HG03045 (cell line): ENCODE results near the gene PSMB9.
A peak's percentile ranks its signal among the peaks of the same experiment; 100 is the strongest.
"Not testable (repeated sequence)": the region's sequence is repeated elsewhere in the genome, so short reads cannot be mapped to it uniquely, and the experiment has no call there.

ENCODE experiments used
- ATAC-seq: cut with Tn5 transposase; IDR thresholded peaks from one replicate; pipeline ENCODE4 v1.9.1; 2021; ENCODE audit warnings: mild to moderate bottlenecking, moderate library complexity; ENCODE audit not compliant: unreplicated experiment

Gene PSMB9

DNA sequence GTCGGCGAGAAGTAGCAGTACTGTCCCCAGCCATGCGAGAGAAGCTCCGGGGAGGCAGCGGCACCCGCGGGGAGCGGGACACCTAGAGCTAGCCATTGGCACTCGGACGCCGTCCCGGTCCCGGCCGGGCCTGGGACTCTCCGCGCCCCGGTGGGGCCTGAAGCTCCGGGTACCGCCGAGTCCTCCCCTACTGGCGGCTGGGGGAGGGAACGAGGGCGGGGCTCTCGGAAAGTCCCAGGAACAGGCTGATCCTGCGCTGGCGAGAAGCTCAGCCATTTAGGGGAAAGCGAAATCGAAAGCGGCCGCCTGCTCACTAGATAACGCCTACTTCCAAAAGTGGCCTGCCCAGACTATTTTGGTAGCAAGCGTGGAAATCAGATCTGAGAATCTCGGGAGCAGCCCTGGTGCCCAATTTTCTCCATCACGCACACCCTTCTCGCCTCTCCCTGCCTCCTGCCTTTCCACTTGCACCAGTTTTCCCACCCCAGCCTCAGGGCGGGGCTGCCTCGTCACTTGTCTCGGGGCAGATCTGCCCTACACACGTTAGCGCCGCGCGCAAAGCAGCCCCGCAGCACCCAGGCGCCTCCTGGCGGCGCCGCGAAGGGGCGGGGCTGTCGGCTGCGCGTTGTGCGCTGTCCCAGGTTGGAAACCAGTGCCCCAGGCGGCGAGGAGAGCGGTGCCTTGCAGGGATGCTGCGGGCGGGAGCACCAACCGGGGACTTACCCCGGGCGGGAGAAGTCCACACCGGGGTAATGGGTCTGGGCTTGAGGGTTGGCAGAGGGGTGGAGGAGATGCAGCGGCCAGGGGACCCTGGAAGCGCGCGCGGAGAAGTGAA is at the start of gene PSMB9, which contains the start of gene TAP1:
Gene PSMB9, plus strand, starts transcription at position 652 of the 835 bp plus-strand sequence. Its CDS starts 38 bp downstream, at position 690.
Gene TAP1, minus strand, starts transcription at position 164 of the 835 bp plus-strand sequence. Its CDS starts 68 bp downstream, at position 96.
- ATAC-seq: peak; percentile 79

DNA sequence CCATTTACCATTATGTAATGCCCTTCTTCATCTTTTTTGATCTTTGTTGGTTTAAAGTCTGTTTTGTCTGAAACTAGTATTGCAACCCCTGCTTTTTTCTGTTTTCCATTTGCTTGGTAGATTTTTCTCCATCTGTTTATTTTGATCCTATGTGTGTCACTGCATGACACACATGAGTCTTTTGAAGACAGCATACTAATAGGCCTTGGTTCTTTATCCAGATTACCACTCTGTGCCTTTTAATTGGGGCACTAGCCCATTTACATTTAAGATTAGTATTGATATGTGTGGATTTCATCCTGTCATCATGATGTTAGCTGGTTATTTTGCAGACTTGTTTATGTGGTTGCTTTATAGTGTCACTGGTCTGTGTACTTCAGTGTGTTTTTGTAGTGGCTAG is 48.6 kb upstream of the PSMB9 start:
- ATAC-seq: not testable (repeated sequence)

DNA sequence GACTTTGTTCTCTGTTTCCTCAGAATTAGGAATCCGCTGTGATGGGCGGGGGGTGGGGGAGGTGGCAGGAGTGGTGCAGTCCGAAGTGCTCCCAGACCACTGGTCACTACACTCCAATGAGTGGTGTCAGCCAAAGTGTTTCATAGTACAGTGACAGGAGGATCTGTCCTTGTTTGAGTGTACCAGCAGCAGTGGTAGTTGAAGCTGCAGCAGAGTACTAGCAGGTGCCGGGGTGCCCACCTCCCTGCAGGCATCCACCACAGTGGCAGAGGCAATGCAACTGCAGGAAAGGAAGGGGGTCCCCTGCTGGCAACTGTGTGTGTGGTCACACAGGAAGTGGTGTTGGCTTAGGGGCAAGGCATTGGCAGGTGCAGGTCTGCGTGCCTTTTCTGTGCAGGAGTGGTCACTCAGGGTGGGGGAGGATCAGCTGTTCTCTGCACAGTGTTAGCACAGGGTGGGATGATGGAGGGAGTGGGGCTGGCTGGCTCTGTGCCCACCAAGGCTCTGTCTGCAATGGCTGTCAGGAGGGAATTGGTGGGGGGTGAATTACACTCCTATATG is 46.9 kb upstream of the PSMB9 start:
- no peak for ATAC-seq

GRCh38 chr6:32809171-32809570 is 44.8 kb upstream of the PSMB9 start:
- ATAC-seq: no peak

DNA sequence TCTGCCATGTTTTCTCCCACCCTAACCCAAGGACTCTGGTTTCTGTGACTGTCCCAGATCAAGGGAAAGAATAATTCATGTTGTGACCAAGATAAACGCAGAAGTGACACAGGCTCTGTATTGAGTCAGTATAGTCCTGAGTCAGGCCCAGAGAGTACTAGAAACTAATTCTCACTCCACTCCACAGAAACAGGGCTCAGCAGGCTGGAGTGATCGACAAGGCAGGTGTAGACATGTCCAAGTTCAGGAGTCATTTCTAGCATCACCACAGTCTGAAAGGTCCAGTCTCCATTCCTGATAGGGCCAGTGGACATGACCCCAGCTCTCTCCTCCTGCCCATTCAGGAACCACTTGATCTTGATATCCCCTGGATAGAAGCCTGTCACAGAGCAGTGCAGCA is 39.8 kb upstream of the PSMB9 start:
- ATAC-seq: no peak

DNA sequence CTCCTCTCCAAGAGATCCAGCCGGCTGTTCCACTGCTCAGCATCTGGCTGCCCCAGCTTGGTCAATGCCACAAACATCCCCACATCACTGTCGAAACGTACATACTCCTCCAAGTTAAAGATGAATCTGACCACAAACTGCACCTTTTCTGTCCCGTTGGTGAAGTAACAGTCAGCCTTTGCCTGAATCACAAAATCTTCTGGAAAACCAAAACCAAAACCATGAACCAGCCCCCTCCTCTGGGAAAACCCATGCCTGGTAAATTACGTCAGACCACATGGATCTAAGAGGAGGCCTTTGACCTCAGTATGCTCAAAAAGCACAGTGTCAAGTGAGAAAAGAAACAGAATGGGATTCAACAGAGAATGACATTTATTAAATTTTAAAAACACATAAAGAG is 38.9 kb upstream of the PSMB9 start:
- no peak for ATAC-seq

DNA sequence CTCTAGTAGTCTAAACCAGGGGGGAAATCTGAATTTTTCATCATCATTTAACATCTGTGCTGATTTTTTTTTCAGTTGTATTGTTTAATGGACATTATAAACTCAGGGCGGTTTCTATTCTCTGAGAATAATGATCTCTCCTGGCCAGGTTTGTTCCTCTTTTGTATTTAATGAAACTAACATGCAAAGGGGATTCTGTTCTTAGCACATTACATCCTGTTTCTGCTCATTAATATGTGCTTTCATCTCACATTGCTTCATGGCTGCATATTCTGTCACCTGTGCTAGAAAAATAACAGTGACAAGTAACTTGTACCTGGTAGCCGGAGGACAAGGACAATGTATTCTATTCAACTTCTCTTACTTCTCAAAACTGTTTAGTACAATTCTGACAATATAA is 38.0 kb upstream of the PSMB9 start:
- ATAC-seq: no peak

DNA sequence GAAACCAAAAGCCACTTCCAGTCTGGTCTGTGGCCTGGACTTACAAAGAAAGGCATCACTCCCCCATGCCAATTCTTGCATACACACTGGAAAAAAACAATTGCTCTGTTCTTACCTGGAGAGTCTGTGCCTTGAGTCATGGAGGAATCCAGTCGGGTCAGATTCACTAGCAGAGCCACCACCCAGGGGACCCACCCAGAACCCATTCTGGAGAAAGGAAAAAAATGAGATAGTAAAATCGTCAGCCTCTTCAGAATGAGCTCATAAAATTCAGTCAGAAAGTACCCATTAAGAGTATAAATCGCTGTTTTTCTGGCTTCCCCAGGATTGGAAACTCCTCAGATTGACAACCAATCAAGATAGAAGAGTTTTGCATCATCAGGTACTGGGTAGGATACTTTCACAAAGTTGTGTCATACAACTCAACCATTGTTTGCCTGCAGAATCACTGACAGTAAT is 37.2 kb upstream of the PSMB9 start, which contains the start of gene HLA-DOB:
Gene HLA-DOB, minus strand, starts transcription at position 257 of the 459 bp plus-strand sequence. Its CDS starts 51 bp downstream, at position 206.
- peak; percentile 51 for ATAC-seq

GRCh38 chr6:32818867-32819266 is 35.1 kb upstream of the PSMB9 start:
- no peak for ATAC-seq

DNA sequence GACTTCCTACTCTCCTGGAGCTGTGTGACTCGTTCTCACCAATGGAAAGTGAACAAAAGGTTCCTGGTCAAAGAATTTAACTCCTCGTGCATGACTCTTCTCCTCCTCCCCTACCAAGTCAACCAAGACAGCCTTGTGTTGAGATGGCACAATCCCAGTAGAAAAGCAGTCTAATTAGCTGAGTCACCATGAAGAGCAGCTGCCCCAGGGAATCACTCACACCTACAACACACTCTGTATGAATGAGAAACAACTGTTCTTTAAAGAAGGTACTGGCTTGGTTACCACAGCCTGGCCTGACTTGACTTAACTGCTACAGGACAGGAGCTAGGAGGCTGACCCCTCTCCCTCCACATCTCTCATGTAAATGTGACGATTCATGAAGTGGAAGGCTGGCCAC is 34.3 kb upstream of the PSMB9 start:
- ATAC-seq: no peak

GRCh38 chr6:32825966-32826365 is 28.0 kb upstream of the PSMB9 start:
- no peak for ATAC-seq

GRCh38 chr6:32827025-32827424 is 27.0 kb upstream of the PSMB9 start:
- ATAC-seq: no peak

GRCh38 chr6:32829495-32829894 is 24.5 kb upstream of the PSMB9 start:
- ATAC-seq: no peak

DNA sequence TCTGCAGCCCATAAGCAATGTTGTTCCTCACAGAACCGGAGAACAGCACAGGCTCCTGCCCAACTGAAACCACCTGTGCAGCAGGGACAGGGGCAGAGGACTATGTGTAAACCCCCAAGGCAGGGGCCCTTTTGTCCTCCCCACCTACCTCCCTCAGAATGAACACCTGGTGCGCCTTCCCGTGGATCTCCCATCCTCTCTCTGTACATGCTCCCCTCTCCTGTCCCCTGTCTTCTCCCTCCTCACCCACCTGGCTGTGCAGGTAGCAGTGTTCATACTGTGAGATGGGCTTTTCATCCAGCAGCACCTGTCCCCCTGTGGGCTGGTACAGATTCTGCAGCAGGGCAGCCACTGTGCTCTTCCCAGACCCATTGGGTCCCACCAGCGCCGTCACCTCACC is 24.0 kb upstream of the PSMB9 start:
- no peak for ATAC-seq

DNA sequence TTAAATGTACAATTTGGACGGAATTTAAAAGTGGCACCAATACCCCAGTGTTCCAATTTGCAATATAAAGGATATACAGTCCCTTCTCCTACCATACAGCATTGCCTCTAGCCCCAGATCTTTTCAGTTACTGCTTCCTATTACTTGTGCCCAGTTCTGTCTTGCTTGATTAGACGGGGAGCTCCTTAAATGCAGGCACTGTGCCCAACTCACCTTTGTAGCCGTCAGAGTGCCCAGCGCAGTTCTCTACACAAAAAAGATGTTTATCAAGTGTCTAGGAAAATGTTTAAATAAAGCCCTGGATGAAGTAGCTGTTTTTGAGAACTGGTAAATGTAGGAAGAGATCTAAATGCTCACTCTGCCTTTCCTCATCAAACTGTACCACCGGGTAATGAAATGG is 23.1 kb upstream of the PSMB9 start:
- no peak for ATAC-seq

GRCh38 chr6:32832535-32832934 is 21.5 kb upstream of the PSMB9 start:
- ATAC-seq: no peak

DNA sequence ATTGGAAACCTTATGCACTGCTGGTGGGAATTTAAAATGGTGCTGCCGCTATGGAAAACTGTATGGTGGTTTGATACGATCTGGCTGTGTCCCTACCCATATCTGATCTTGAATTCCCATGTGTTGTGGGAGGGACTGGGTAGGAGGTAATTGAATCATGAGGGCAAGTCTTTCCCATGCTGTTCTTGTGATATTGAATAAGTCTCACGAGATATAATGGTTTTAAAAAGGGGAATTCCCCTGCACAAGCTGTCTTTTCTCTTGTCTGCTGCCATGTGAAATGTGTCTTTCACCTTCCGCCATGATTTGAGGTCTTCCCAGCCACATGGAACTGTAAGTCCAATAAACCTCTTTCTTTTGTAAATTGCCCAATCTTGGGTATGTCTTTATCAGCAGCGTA is 20.3 kb upstream of the PSMB9 start:
- ATAC-seq: no peak

DNA sequence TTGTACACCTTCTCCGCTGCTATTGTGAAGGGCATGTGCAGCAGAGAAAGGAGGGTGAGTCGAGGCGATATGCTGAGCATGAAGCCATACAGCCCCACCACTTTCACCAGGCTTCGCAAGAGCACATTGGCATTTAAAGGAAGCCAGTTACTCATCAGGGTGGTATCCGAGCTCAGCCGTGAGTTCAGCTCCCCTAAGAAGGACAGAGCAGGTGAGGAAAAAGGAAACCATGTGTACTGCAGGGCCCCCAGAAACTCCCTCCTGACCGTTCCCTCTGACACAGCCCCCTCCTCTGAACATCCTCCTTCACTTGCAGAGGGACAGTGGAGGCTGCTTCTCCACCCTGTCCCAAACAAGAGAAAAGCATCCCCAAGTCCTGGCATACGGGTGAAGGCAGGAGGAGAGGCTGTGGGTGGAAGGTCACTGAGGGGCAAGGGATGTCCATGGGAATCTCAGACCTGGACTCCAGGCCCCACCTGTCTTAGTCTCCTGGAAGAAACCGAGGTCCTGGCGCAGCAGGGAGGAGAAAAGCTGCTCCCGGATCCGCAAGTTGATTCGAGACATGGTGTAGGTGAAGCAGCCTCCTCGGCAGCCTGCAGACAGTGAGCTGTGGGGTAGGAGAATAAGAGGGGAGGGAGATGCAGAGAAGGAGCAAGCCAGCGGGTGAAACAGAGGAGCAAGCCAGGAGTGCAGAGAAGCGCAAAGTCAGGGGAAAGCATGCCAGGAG is 18.7 kb upstream of the PSMB9 start:
- no peak for ATAC-seq

- no peak for ATAC-seq
Measured at GRCh38 chr6:32836873-32837272, 17.1 kb upstream of the PSMB9 start.

DNA sequence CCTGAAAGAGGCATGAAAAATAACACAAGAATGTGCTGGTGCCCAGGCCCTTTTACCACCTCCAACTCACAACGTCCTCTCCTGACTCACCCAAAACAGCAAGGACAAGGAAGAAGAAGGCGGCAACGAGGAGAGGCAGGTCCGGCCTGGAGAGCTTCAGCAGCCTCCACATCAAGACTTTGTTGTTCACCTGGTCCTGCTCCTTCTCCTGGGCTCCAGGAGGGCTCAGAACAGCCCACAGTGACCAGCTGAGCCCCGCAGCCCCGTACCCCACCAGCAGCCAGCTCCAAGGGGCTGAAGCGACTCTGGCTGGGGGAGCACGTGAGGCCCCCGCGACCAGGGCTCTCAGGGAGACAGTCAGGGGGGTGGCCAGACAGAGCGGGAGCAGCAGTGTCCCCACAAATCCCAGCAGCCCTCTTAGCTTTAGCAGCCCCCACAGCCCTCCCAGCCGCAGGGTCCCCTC is 16.3 kb upstream of the PSMB9 start:
- ATAC-seq: no peak
